CD14-positive monocyte (primary cell): ENCODE results near the gene C10orf71. TPM values are rescaled to one million over a fixed set of nuclear protein-coding genes. Genes with fewer than 3 reads are reported as not detected.

ENCODE experiments used
- DNase-seq, 3 donors: peaks; one replicate each; pipeline ENCODE4 v3.0.0-alpha.2; 2011 to 2022
- H2AFZ ChIP-seq: 2 replicates; pipeline ENCODE4 v1.6.0; 2012; ENCODE audit warnings: mild to moderate bottlenecking, low read depth, low read length, inconsistent platforms; ENCODE audit not compliant: insufficient read depth, poor library complexity, severe bottlenecking
- H3K27ac ChIP-seq, 2 donors: 1 replicate in 1 of 2; 2 replicates in 1 of 2; pipeline ENCODE4 v1.5.1; 2012 to 2013; ENCODE audit warnings: low read length in 2 of 2, control low read depth in 1 of 2, inconsistent platforms in 1 of 2, low read depth in 1 of 2, mild to moderate bottlenecking in 1 of 2
- H3K27me3 ChIP-seq, 2 donors: one replicate each; pipeline versions ENCODE4 v1.6.0 to v1.6.1; 2011 to 2013; ENCODE audit warnings: low read length in 2 of 2; ENCODE audit not compliant: control insufficient read depth in 2 of 2, insufficient read depth in 2 of 2
- H3K36me3 ChIP-seq, 2 donors: replicated peaks in 1 of 2; 1 replicate in 1 of 2; 2 replicates in 1 of 2; pipeline versions ENCODE4 v1.5.1 to v1.6.1; 2012 to 2013; ENCODE audit warnings: low read length in 2 of 2, control low read depth in 1 of 2, inconsistent platforms in 1 of 2, mild to moderate bottlenecking in 1 of 2; ENCODE audit not compliant: insufficient read depth in 2 of 2, control insufficient read depth in 1 of 2
- H3K4me1 ChIP-seq, 2 donors: 1 replicate in 1 of 2; 2 replicates in 1 of 2; pipeline versions ENCODE4 v1.5.1 to v1.6.1; 2012 to 2013; ENCODE audit warnings: low read length in 2 of 2, control low read depth in 1 of 2, inconsistent platforms in 1 of 2, mild to moderate bottlenecking in 1 of 2, moderate library complexity in 1 of 2; ENCODE audit not compliant: insufficient read depth in 2 of 2, control insufficient read depth in 1 of 2
- H3K4me2 ChIP-seq: replicated peaks from 2 replicates; pipeline ENCODE3; 2012; ENCODE audit warnings: low read length, moderate library complexity, mild to moderate bottlenecking; ENCODE audit not compliant: poor library complexity, severe bottlenecking; ENCODE audit errors: extremely low read depth
- H3K4me3 ChIP-seq, 3 experiments: fragments of 200-600 bp in 1 of 3; sonication (generic) in 1 of 3; replicated peaks in 1 of 3; 1 replicate in 2 of 3; 2 replicates in 1 of 3; pipeline ENCODE4 v1.5.1; 2011 to 2013; ENCODE audit warnings: low read length in 3 of 3, mild to moderate bottlenecking in 3 of 3, control low read depth in 2 of 3, low read depth in 2 of 3, inconsistent platforms in 1 of 3, moderate library complexity in 1 of 3
- H3K79me2 ChIP-seq: 2 replicates; pipeline ENCODE4 v1.6.0; 2012; ENCODE audit warnings: mild to moderate bottlenecking, control low read depth, inconsistent platforms, low read length, moderate library complexity; ENCODE audit not compliant: insufficient read depth
- H3K9ac ChIP-seq: 2 replicates; pipeline ENCODE4 v1.6.0; 2017; ENCODE audit warnings: low read length, mild to moderate bottlenecking; ENCODE audit not compliant: insufficient read depth, poor library complexity, severe bottlenecking
- H3K9me3 ChIP-seq, 2 donors: replicated peaks in 1 of 2; 1 replicate in 1 of 2; 2 replicates in 1 of 2; pipeline versions ENCODE4 v1.5.1 to v1.6.1; 2012 to 2013; ENCODE audit warnings: low read length in 2 of 2, control low read depth in 1 of 2; ENCODE audit not compliant: control insufficient read depth in 1 of 2, insufficient read depth in 1 of 2
- H4K20me1 ChIP-seq: 2 replicates; pipeline ENCODE4 v1.6.0; 2012; ENCODE audit warnings: mild to moderate bottlenecking, low read length, control low read depth, moderate library complexity; ENCODE audit not compliant: insufficient read depth
- H3K27ac Mint-ChIP-seq, 7 donors: one replicate each; pipeline ENCODE4 v1.8.0; 2020; ENCODE audit warnings: mild to moderate bottlenecking in 7 of 7, mixed read lengths in 7 of 7, moderate library complexity in 6 of 7, inconsistent platforms in 2 of 7
- H3K27me3 Mint-ChIP-seq, 3 donors: one replicate each; pipeline ENCODE4 v1.8.0; 2021 to 2022; ENCODE audit warnings: low read depth in 3 of 3, mild to moderate bottlenecking in 3 of 3, mixed read lengths in 3 of 3, moderate library complexity in 3 of 3, inconsistent platforms in 1 of 3
- H3K36me3 Mint-ChIP-seq, 2 donors: one replicate each; pipeline ENCODE4 v1.8.0; 2020; ENCODE audit warnings: mixed read lengths in 2 of 2, inconsistent platforms in 1 of 2, mild to moderate bottlenecking in 1 of 2
- H3K4me1 Mint-ChIP-seq: one replicate; pipeline ENCODE4 v1.8.0; 2020; ENCODE audit warnings: mild to moderate bottlenecking, mixed read lengths
- H3K4me3 Mint-ChIP-seq, 2 donors: one replicate each; pipeline ENCODE4 v1.8.0; 2020; ENCODE audit warnings: mild to moderate bottlenecking in 2 of 2, mixed read lengths in 2 of 2, moderate library complexity in 1 of 2
- H3K9me3 Mint-ChIP-seq, 7 donors: one replicate each; pipeline ENCODE4 v1.8.0; 2020 to 2022; ENCODE audit warnings: mixed read lengths in 7 of 7, mild to moderate bottlenecking in 6 of 7, moderate library complexity in 6 of 7, inconsistent platforms in 2 of 7
- WGBS: methylation state at CpG from one replicate; pipeline ENCODE4 v1.1.5; 2013; ENCODE audit warnings: missing lambda C conversion rate; ENCODE audit not compliant: insufficient coverage; 5-methylcytosine and 5-hydroxymethylcytosine counted together
- intact Hi-C, 2 donors: fragments of 100-400 bp; cut with micrococcal nuclease; formaldehyde crosslinking; loops; one replicate each; pipeline versions ENCODE4 v1.15.0 to v1.15.1; 2023
- polyA minus RNA-seq: library from RNA; depleted of rRNA, polyadenylated mRNA; stranded (reverse); fragments of >200 nt; gene quantifications from 2 replicates; pipeline ENCODE4 v1.2.3, GENCODE V29; 2012
- polyA plus RNA-seq, 3 donors: library from polyadenylated mRNA; depleted of rRNA in 1 of 3; unstranded in 2 of 3; stranded (reverse) in 1 of 3; fragments of 300-500 nt in 2 of 3; fragments of >200 nt in 1 of 3; fragmentation: Illumina TruSeq in 2 of 3; gene quantifications; 1 replicate in 2 of 3; 2 replicates in 1 of 3; pipeline ENCODE4 v1.2.3, GENCODE V29; 2012 to 2021
- total RNA-seq, 12 experiments: library from RNA in 1 of 12; stranded (reverse) in 1 of 12; fragments of 120-200 nt in 1 of 12; gene quantifications; one replicate each; pipeline ENCODE4 v1.2.4 and lab custom pipeline; 2013 to 2026; ENCODE audit warnings: mixed read lengths in 6 of 12, inconsistent platforms in 1 of 12
- TF ChIP-seq, protein P1 (sequence below): fragments of 200-600 bp; IDR thresholded peaks from one replicate; pipeline ENCODE4 v1.8.0; 2022; ENCODE audit warnings: antibody characterized with exemption, mild to moderate bottlenecking

The C10orf71 gene, protein sequence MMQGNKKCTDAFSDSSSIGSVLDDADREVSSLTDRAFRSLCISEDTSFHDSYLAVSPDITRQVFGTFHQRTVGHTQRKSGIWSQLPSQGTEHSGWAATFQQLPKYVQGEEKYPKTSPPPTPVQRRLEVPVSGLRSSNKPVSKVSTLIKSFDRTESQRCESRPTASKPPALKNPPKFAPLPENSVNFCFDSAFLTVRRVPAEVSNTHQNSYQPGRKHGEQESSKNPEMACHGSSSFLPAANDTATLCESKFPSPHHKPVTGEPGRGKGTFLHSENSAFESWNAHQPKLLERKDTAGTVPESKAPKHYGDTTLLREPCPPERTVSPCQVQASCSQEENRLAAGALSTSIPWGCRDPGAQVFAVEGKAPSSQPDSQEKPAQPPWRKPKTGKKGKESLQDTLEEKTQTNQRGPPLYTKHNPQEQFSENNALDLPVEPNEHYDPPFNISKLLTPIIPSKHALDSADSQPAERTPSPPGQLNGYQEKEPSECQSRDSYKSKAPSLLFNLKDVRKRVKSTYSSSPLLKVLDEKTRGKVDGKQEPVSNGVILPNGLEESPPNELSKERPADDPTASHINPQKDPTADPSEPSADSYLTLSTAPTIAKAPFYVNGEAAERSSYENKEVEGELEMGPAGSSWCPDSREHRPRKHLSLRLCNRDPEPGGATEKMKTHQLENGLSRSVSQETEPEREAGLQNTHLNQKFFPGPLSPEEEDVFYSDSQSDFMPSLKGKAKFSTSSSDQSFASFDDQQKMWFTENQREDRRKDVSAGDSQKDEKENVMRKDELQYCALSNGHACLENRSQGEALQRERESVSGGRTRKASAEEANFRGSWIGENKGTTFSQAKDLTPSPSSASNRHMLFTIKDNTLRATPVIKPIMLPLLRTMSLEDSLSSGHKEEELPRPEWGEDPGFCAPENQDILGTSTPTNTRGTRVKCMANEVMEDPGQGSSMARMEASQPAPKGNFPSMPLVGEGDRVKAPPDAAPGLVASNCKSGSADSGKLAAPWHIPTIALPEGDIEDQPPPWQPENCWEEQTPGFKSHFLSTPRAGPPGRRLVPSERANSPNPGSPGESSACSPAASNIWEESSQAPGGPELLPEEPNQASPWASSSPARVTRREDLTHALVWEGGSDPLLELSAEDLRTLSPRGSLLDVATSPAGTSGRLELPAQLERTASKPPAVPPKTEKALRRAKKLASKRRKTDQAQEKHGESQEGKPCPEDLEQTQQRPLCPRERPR (N-terminal part only)
- total RNA-seq (2013): not detected
- polyA plus RNA-seq: not detected
- polyA minus RNA-seq: 0.16 TPM in 1 of 2 replicates, not detected in the other
- total RNA-seq (lab: John Stamatoyannopoulos, UW): 0.06 to 2.0 (median 0.33) reads per million in 11 experiments

DNA sequence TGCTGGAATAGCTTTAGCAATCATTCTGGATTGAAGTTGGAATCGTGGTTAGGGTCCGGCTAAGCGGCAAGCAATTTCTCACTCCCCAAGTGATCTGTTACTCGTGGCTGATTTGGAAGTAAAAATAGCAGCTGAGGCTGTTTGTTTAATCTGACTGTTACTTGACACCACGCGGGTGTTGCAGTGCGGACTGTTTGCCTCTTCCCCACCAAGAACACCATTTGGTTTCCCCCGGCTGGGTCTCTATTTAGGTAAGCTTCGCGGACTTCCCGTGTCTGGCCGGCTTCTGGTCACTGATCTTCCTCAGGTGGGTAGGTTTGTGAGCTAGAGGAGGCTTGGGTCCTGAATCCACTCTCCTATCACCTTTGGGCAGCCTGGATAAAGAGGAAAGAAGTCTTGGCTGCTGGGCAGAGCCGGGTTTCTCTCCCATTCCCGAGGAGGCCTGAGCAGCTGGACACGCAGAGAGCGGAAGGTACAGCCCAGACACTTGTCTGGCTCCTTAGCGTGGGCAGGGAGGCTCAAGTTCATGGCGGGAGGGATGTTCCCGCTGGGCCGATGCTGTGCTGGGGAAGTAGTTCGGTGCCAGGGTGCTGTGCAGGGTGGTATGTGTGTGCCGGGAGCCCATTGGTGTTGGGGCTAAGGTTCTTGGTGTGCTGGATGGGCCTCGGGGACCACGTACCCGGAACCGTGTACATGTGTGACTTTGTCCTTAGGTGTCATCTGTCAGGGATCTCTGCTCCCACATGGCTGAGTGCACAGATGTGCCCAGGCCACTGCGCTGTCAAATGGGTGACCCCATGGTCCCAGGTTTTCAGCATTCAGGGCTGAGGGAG lies at the start of gene C10orf71:
C10orf71 (plus strand) TSS at position 188 of the 833 bp plus-strand sequence. CDS start 23,376 bp downstream, outside the sequence.
- Histone ChIP-seq H3K27me3 (no peaks in the 10 kb centered on the region), H3K9ac (no peak within 1 kb of the TSS), H3K79me2 (no peaks in the 10 kb centered on the region), H3K4me1 (no peaks in the 10 kb centered on the region), H2AFZ (no peak within 1 kb of the TSS), H4K20me1 (no peaks in the 10 kb centered on the region), H3K27ac (no peak within 1 kb of the TSS), H3K4me3 (no peak within 1 kb of the TSS), H3K36me3 (no peaks in the 10 kb centered on the region), H3K4me2 (no peak within 1 kb of the TSS), H3K9me3 (no peaks in the 10 kb centered on the region)
- no peak for DNase-seq
- H3K27me3 Mint-ChIP-seq: peaks cover 7 to 10% (median 8%) of the 10 kb centered on the region in 3 donors
- no peak within 1 kb of the TSS for H3K4me3 Mint-ChIP-seq
- TF ChIP-seq, protein P1, sequence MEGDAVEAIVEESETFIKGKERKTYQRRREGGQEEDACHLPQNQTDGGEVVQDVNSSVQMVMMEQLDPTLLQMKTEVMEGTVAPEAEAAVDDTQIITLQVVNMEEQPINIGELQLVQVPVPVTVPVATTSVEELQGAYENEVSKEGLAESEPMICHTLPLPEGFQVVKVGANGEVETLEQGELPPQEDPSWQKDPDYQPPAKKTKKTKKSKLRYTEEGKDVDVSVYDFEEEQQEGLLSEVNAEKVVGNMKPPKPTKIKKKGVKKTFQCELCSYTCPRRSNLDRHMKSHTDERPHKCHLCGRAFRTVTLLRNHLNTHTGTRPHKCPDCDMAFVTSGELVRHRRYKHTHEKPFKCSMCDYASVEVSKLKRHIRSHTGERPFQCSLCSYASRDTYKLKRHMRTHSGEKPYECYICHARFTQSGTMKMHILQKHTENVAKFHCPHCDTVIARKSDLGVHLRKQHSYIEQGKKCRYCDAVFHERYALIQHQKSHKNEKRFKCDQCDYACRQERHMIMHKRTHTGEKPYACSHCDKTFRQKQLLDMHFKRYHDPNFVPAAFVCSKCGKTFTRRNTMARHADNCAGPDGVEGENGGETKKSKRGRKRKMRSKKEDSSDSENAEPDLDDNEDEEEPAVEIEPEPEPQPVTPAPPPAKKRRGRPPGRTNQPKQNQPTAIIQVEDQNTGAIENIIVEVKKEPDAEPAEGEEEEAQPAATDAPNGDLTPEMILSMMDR: no peak
- no peaks in the 10 kb centered on the region for H3K36me3 Mint-ChIP-seq
- H3K4me1 Mint-ChIP-seq: no peaks in the 10 kb centered on the region
- H3K9me3 Mint-ChIP-seq: no peaks in the 10 kb centered on the region
- WGBS: 91% methylated on average over 9 of the region's 27 CpGs
- peak within 1 kb of the TSS in 2 of 7 donors; percentile 24 to 40 for H3K27ac Mint-ChIP-seq
- intact Hi-C loops: no loop called here
